Measurements from ENCODE around the gene EGR1.

DNA sequence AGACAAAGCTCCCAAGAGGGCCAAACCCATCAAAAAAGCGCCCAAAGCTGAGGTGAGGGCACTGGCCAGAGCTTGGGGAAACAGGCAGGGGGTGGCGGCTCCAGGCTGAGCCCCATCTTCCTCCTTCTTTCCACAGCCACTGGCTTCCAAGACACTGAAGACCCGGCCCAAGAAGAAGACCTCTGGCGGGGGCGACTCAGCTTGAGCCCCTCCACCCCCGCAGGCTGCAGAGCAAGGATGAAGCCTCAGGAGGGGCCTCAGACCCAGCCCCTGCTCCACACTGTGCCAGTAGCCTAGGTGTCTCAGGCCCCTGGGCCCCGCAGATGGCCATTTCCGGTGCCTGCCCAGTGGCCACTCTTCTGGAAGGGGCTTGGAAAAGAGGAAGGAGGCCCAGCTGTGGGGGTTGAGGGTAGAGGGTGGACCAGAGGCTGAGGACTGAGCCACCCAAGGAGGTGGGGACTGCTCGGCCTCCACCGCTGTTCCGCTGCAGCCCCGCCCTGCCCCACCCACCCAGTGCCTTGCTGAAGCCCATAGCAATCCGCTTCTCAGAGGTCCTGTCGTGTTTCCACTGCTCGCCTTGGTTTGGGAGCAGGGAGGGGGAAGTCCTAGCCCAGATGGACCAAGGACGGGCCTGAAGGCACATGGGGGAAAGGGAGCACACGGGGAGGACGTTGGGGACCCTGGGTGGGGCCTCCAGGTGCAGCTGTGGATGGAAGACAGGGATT is 19.6 kb upstream of the EGR1 start:
- TF ChIP-seq, protein P1, sequence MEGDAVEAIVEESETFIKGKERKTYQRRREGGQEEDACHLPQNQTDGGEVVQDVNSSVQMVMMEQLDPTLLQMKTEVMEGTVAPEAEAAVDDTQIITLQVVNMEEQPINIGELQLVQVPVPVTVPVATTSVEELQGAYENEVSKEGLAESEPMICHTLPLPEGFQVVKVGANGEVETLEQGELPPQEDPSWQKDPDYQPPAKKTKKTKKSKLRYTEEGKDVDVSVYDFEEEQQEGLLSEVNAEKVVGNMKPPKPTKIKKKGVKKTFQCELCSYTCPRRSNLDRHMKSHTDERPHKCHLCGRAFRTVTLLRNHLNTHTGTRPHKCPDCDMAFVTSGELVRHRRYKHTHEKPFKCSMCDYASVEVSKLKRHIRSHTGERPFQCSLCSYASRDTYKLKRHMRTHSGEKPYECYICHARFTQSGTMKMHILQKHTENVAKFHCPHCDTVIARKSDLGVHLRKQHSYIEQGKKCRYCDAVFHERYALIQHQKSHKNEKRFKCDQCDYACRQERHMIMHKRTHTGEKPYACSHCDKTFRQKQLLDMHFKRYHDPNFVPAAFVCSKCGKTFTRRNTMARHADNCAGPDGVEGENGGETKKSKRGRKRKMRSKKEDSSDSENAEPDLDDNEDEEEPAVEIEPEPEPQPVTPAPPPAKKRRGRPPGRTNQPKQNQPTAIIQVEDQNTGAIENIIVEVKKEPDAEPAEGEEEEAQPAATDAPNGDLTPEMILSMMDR (IDR thresholded peaks at IDR 0.05) = no peak
- no peak for TF ChIP-seq POLR2A (IDR thresholded peaks at IDR 0.05)

Measured in adrenal gland (tissue), 5 donors.